ENCODE data around the gene GREB1L.
"Not testable (repeated sequence)": the region's sequence is repeated elsewhere in the genome, so short reads cannot be mapped to it uniquely, and the experiment has no call there.

GREB1L gene

DNA sequence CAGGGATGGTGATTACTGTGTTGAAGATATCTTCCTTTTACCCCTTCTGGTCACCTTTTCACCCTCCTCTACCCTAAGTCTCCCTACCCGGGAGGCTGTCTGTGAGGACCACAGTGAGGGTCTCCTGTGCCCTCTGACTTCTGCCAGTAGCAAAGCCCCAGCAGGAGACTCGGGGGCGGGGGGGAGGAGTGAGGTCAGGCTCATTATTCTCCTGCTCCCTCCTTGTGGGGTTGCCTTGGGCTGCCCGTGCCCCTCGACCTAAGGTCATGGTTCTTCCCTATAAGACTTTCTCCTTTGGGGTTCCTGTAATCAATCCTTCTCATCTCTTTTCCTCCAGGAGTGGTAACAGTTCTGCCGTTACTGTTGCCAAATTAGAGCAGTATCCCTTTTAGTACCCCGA lies 65.5 kb downstream of the GREB1L start:
- DNase-seq (ENCODE audit: low spot score): no peak

GRCh38 chr18:21309248-21309647 lies 67.2 kb downstream of the GREB1L start:
- no peak for DNase-seq (ENCODE audit: low spot score)

- DNase-seq (ENCODE audit: low spot score): not testable (repeated sequence)
Measured at GRCh38 chr18:21311980-21312379, 69.9 kb downstream of the GREB1L start.

- no peak for DNase-seq (ENCODE audit: low spot score)
Measured at GRCh38 chr18:21313576-21313975, 71.5 kb downstream of the GREB1L start.

- DNase-seq (ENCODE audit: low spot score): no peak
Measured at GRCh38 chr18:21314724-21315123, 72.7 kb downstream of the GREB1L start.

DNA sequence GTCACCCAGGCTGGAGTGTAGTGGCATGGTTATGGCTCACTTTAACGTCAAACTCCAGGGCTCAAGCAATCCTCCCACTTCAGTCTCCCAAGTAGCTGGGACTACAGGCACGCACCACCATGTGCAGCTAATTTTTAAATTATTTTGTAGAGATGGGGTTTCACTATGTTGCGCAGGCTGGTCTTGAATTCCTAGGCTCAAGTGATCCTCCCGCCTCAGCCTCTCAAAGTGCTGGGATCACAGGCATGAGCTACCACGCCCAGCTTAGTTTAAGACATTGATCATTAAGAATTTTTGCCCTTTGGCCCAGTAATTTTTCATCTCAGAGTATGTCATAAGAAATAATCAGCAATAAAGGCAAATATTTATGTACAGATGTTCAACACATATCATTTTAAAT lies 73.1 kb downstream of the GREB1L start:
- not testable (repeated sequence) for DNase-seq (ENCODE audit: low spot score)

DNA sequence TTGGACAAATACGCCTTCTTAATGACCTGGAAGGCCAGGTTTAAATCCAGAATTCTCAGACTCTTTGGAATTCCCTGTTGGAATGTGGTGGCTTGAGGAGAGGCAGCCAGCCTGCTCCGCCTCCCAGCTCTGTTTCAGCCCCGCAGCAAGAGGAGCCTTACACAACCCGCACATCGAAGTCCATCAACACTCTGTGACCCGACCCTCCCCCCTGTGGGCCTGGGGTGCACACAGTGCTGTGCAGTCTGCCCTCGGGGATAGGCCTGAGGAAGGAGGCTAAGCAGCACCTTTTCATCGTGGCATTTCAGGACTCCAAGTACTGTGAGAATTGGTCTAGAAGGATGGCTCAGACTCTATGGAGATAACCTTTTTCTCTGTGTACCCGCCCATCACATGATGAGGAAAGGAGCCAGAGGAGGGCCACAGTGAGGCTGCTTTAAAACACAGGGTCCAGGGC lies 73.7 kb downstream of the GREB1L start:
- DNase-seq (ENCODE audit: low spot score): no peak

DNA sequence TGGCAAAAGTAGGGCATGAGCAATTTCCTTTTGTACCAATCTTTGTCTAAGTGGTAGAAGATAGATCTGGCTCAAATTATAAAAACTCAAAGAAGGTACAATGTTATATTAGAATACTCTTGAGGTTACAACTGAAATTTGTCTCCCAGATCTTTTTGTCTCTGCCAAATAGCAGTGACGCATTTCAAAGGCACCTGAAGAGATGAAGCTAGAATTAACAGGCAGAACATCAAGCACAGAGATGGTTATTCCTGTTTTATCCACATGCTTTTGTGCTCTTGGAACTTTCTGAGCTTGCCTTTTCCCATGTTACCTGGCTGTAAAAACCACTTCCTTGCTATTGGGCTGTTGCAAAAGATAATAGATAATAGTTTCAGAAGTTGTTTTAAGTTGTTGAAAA lies 74.3 kb downstream of the GREB1L start:
- DNase-seq (ENCODE audit: low spot score): no peak

GRCh38 chr18:21321711-21322110 lies 79.7 kb downstream of the GREB1L start:
- no peak for DNase-seq (ENCODE audit: low spot score)

DNA sequence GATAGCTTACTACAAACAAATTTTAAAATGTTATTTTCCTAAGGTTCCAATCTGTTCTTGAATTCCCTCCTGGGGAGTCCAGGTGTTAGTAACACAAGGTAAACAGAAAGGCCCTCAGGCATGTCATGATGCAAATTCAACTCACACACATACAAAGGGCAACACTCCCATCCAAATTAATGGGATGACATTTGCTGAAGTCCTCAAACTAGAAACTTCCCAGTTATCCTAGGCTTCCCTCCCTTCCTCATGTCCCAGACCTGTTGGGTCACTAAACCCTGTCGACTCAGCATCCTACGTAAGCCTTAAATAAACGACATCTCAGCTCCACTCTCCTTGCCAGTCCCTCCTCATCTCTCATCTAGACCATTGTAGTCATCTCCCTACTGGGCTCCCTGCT lies 85.1 kb downstream of the GREB1L start:
- DNase-seq (ENCODE audit: low spot score): no peak

DNA sequence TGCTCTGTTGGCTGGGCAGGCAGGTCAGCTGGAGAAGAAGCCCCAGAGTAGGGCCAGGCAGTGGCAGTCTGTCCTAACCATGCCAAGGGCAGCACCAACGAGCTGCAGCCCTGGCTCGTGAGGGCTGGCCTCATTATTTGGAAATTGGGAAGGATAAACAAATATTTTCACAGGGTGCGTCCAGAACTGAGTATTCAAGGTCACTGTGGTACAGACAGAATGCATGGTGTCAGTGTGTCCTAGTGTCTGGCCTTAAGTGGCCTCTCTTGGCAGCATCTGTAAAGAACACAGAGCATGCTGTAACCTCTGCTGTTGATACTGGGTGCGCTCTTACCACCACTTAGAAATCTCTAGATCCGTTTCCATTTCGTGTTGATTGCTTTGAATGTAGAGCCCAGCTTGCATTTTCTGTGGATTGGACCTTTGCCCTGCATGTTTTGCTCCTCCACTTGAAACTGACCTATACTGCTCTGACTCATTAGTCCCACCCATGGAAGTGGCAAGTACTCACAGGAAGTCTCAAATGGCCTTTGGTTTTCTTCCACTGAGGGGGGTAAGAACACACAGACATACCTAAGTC lies 88.2 kb downstream of the GREB1L start:
- DNase-seq (ENCODE audit: low spot score): no peak

DNA sequence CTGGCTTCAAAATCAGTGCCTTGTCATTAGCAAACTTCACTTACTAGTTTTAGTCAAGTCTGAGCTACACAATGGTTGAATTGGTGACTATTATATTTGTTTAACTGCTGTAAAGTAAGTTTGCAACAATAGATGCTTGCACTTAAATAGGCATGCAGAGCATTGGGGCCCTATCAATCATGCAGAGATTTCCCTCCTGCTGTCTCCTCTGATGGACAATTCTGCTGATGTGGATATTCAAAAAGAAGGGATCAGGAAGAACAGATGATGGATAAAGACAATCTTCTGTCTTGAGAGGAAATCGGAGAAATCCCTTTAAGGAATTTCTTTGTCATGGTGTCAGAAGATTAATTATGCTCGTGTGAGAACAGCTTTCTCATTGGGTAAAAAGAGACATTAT lies 89.0 kb downstream of the GREB1L start:
- DNase-seq (ENCODE audit: low spot score): no peak

DNA sequence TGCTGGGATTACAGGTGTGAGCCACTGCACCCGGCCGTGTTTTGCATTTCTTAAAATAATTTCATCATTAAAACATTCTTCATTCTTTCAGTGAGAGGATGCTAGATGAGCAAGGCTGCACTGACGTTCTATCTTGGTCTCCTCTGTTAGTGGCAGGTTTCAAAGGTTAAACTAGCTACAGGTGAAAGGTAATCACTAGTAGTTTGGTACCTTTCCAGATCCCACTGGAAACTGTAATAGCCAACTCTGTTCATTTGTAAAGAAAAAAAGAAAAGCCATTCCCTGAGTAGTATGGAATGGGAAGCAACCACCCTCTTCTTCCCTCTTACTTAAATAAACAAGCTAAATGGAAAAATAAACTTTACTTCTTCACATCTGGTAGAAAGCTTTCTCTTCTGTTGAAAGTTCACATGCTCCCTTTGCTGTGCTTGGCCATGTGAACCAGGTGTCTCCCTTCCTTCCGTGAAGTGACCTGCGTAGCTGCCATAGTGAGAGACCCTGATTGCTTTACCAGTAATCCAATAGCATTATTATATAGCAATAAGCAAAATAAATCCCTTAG lies 94.0 kb downstream of the GREB1L start:
- DNase-seq (ENCODE audit: low spot score): no peak

DNA sequence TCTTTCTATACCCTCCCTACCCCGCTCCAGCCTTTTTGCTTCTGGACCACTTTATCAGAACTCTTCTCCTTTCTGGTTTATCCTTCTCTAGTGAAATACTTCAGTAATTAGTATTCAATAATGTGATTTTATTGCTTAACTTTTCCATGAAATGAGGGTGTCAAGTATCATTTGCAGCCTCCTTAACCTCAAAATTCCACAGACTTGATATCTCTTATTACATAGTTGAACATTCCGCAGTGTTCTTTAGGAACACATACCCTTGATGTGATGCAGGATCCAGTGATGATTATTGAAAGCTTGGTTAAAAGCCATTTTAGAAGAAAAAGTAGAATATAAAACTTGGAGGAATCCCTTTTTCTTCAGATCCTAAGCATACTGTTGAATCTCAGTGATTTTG lies 94.8 kb downstream of the GREB1L start:
- DNase-seq (ENCODE audit: low spot score): no peak

GRCh38 chr18:21341141-21341540 lies 99.1 kb downstream of the GREB1L start:
- DNase-seq (ENCODE audit: low spot score): no peak

DNA sequence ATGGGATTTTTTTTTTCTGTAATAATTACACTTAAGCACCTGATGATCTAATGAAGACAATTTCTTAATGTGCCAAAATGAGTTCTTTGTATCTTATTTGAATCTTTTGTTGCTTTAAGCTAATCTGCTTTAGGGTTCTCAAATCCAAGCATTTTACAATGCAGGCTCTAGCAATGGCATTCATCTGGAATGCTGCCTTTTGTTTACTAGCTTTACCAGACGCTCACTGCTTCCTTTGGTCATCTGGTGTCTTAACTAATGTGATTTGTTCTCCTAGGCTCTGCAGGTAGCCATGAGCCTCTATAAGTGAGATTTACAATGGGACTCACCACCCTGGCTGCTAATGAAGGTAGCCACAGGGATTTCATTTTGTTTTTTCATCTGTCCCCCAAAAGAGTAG lies 100.3 kb downstream of the GREB1L start:
- no peak for DNase-seq (ENCODE audit: low spot score)

- DNase-seq (ENCODE audit: low spot score): no peak
Measured at GRCh38 chr18:21344860-21345259, 102.8 kb downstream of the GREB1L start.

DNA sequence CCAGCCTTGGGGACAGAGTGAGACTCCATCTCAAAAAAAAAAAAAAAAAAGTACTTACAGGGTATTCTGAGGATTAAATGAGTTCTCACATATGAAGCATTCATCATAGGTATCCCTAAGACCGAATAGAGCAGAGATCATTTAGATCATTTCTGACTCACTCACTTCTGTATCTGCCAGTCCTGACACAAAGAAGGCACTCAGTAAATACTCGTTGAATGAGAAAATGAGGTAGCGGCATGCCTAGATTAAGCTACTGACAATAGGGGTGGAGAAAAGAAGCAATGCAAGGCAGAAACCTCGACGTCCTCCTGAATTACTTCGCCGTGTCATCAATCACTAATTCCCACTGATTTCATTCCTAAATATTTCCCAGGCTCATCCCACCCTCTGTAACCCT lies 103.8 kb downstream of the GREB1L start:
- no peak for DNase-seq (ENCODE audit: low spot score)

DNA sequence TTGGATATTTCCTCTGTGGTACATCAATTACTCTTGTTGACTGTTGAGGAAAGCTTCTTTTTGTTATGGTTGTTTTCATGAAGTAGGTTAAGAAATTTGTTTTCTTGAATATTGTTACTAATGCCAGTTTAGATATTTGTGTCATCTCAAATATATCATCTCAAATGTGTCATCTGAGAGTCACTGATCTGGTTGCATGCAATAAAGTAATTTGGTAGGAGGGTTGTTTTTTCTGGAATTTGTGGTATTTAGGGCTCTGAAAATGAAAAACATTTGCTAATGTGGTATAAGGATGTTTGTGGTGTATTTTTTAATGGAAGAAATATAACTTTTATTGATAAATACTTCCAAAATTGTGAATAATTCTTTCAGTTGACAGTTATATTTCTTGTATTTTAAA lies 117.7 kb downstream of the GREB1L start:
- no peak for DNase-seq (ENCODE audit: low spot score)

GRCh38 chr18:21361307-21361880 lies 119.4 kb downstream of the GREB1L start:
- DNase-seq (ENCODE audit: low spot score): no peak

GRCh38 chr18:21362831-21363230 lies 120.8 kb downstream of the GREB1L start:
- DNase-seq (ENCODE audit: low spot score): no peak

GRCh38 chr18:21363348-21363747 lies 121.3 kb downstream of the GREB1L start:
- DNase-seq (ENCODE audit: low spot score): no peak

- DNase-seq (ENCODE audit: low spot score): no peak
Measured at GRCh38 chr18:21364471-21364870, 122.4 kb downstream of the GREB1L start.

DNA sequence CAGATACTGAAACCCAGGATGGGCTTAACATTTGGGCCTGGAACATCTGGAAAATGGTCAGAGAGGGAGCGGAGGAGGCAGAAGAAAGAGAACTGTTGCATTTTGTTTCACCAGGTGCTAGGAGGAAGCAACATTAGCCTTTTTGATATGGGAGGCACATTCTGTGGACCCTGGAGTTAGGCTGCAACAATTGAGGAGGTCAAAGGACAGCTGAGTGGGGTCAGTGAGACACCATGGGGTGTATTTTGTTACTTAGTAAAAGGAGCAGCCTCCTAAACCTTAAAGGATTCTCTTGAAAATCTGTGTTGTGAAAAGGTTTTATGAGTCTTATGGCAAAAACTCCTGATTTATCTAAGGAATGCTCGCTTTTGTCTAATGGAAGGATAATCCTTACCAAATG lies 124.9 kb downstream of the GREB1L start:
- no peak for DNase-seq (ENCODE audit: low spot score)
